Transverse colon (tissue), 4 donors: Measurements from ENCODE around the gene PTF1A. TPM values are rescaled to one million over a fixed set of nuclear protein-coding genes. Genes with fewer than 3 reads are reported as not detected.

ENCODE experiments used
- DNase-seq: peaks from one replicate; pipeline ENCODE4 v3.0.0-alpha.2; 2019
- H3K27ac ChIP-seq, 4 donors: fragments of 200-600 bp; sonication (generic); 2 replicates each; pipeline ENCODE4 v1.5.1; 2016 to 2018; ENCODE audit warnings: inconsistent platforms in 4 of 4
- H3K27me3 ChIP-seq: fragments of 200-600 bp; sonication (generic); 2 replicates; pipeline ENCODE4 v1.5.1; 2017; ENCODE audit warnings: inconsistent platforms
- H3K36me3 ChIP-seq, 4 donors: fragments of 200-600 bp; sonication (generic); 2 replicates each; pipeline ENCODE4 v1.5.1; 2017 to 2019; ENCODE audit warnings: inconsistent platforms in 4 of 4
- H3K4me1 ChIP-seq, 4 donors: fragments of 200-600 bp; sonication (generic); 2 replicates each; pipeline ENCODE4 v1.5.1; 2017 to 2020; ENCODE audit warnings: inconsistent platforms in 4 of 4
- H3K4me3 ChIP-seq, 4 donors: fragments of 200-600 bp; sonication (generic); 1 replicate in 1 of 4; 2 replicates in 3 of 4; pipeline versions ENCODE4 v1.5.1 to v1.6.1; 2017 to 2019; ENCODE audit warnings: inconsistent platforms in 4 of 4
- H3K9me3 ChIP-seq, 2 donors: fragments of 200-600 bp; sonication (generic); 2 replicates each; pipeline ENCODE4 v1.5.1; 2017 to 2019; ENCODE audit warnings: inconsistent platforms in 2 of 2
- CTCF ChIP-seq, 5 experiments: fragments of 200-600 bp in 3 of 5; fragments of 450-650 bp in 2 of 5; sonication (generic) in 3 of 5; IDR thresholded peaks; 1 replicate in 2 of 5; 2 replicates in 3 of 5; pipeline ENCODE4 v1.5.1; 2016 to 2017; ENCODE audit warnings: antibody characterized with exemption in 5 of 5, inconsistent platforms in 3 of 5, mild to moderate bottlenecking in 2 of 5, moderate library complexity in 1 of 5
- EP300 ChIP-seq: sonication (generic); formaldehyde crosslinking; IDR thresholded peaks from one replicate; pipeline ENCODE4 v1.6.1; 2017; ENCODE audit warnings: antibody characterized with exemption, low read depth
- POLR2A ChIP-seq: fragments of 450-650 bp; IDR thresholded peaks from one replicate; pipeline ENCODE4 v1.6.1; 2016; ENCODE audit warnings: antibody characterized with exemption, mild to moderate bottlenecking, moderate library complexity
- POLR2AphosphoS5 ChIP-seq, 3 donors: sonication (generic); formaldehyde crosslinking; IDR thresholded peaks; one replicate each; pipeline ENCODE4 v1.6.1; 2016; ENCODE audit warnings: antibody characterized with exemption in 3 of 3
- WGBS, 2 donors: methylation state at CpG; one replicate each; pipeline ENCODE4 v1.1.5; 2018; ENCODE audit warnings: low coverage in 1 of 2; 5-methylcytosine and 5-hydroxymethylcytosine counted together
- in situ Hi-C, 4 donors: fragments of 200-750 bp; cut with MboI; loops; one replicate each; pipeline versions ENCODE4 v1.15.0 to v1.15.1; 2017; ENCODE audit warnings: low sequenced_read_pairs in 3 of 4, low pct_ligation_motif_present in 1 of 4, low pct_unique_long_range_greater_than_20kb in 1 of 4
- intact Hi-C: fragments of 100-400 bp; cut with DNase I; formaldehyde crosslinking; loops from one replicate; pipeline ENCODE4 v1.15.1; 2023; ENCODE audit warnings: low total_unique reads
- total RNA-seq, 4 donors: library from RNA; depleted of rRNA; stranded (reverse); fragments of >200 nt; gene quantifications; one replicate each; pipeline ENCODE4 v1.1.0, GENCODE V29; 2016

The PTF1A gene
- total RNA-seq, 4 donors from 2014 or later: not detected

GRCh38 chr10:23201837-23202236 is 9.7 kb downstream of the PTF1A start:
- intact Hi-C loops: no loop called here
- TF ChIP-seq POLR2A (no peak), CTCF (IDR thresholded peaks at IDR 0.05) (no peak), POLR2AphosphoS5 (IDR thresholded peaks at IDR 0.05) (no peak), EP300 (no peak)
- DNase-seq: no peak
- Histone ChIP-seq H3K9me3 (no peaks in the 10 kb centered on the region), H3K27me3 (peaks cover 89% of the 10 kb centered on the region), H3K4me3 (no peak overlapping the region), H3K4me1 (no peaks in the 10 kb centered on the region), H3K27ac (no peak overlapping the region), H3K36me3 (no peaks in the 10 kb centered on the region)
- in situ Hi-C loops: no loop called here
- 8 to 14% methylated on average over 4 of the region's 4 CpGs for WGBS, 2 donors

- Histone ChIP-seq H3K27me3 (peaks cover 80% of the 10 kb centered on the region), H3K4me3 (no peak overlapping the region), H3K27ac (no peak overlapping the region), H3K4me1 (no peaks in the 10 kb centered on the region), H3K9me3 (no peaks in the 10 kb centered on the region), H3K36me3 (no peaks in the 10 kb centered on the region)
- intact Hi-C loops (no loop called here), in situ Hi-C loops (no loop called here)
- no peak for DNase-seq
- 4 to 13% methylated on average over 3 of the region's 3 CpGs for WGBS, 2 donors
- TF ChIP-seq POLR2AphosphoS5 (IDR thresholded peaks at IDR 0.05) (no peak), EP300 (no peak), POLR2A (no peak)
Observed at GRCh38 chr10:23202779-23203178, 10.7 kb downstream of the PTF1A start.

GRCh38 chr10:23203369-23204325 is 11.5 kb downstream of the PTF1A start:
- H3K4me1 ChIP-seq: no peaks in the 10 kb centered on the region
- no peaks in the 10 kb centered on the region for H3K36me3 ChIP-seq
- 32 to 39% methylated on average over 10 to 29 of the region's 29 CpGs for WGBS, 2 donors
- TF ChIP-seq POLR2AphosphoS5 (IDR thresholded peaks at IDR 0.05) (no peak), CTCF (IDR thresholded peaks at IDR 0.05) (no peak)
- H3K4me3 ChIP-seq: no peak overlapping the region
- H3K9me3 ChIP-seq: no peaks in the 10 kb centered on the region
- H3K27me3 ChIP-seq: peaks cover 71% of the 10 kb centered on the region
- DNase-seq: no peak
- intact Hi-C loops: no loop called here
- no peak overlapping the region for H3K27ac ChIP-seq
- in situ Hi-C loops: no loop called here

GRCh38 chr10:23204773-23205172 is 12.7 kb downstream of the PTF1A start:
- no peak for DNase-seq
- Histone ChIP-seq H3K27ac (no peak overlapping the region), H3K27me3 (peaks cover 60% of the 10 kb centered on the region), H3K36me3 (no peaks in the 10 kb centered on the region), H3K9me3 (no peaks in the 10 kb centered on the region), H3K4me1 (no peaks in the 10 kb centered on the region), H3K4me3 (no peak overlapping the region)
- 22% methylated on average over 10 of the region's 10 CpGs; no CpG with 5 or more reads in 1 of the 2 donors for WGBS, 2 donors
- TF ChIP-seq POLR2A (no peak), POLR2AphosphoS5 (IDR thresholded peaks at IDR 0.05) (no peak), CTCF (IDR thresholded peaks at IDR 0.05) (no peak)
- in situ Hi-C loops (no loop called here), intact Hi-C loops (no loop called here)
